ENCODE data around the gene BTBD16. TPM values are rescaled to one million over a fixed set of nuclear protein-coding genes. Genes with fewer than 3 reads are reported as not detected.

The BTBD16 gene
- total and polyA plus RNA-seq, 8 donors = 0.40 TPM; not detected in 7

DNA sequence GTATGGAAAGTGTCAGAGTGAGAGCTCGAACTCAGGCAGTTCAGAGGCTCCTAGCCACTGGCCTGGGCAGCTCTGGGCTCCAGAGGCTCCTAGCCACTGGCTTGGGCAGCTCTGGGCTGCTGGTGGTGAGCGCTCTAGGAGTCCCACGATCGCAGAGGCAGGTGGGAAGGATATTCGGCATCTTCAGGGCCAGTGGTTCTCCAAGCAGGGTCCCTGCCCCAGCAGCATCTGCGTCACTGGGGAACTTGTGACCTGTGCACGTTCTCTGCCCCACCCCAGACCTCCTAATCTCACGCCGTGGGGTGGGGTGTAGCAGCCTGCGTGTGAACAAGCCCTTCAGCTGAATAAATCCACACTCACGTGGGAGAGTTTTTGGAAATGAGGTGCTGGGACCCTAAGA is 25.2 kb upstream of the BTBD16 start:
- Histone ChIP-seq H3K4me3 (no peak overlapping the region), H3K27ac (no peak overlapping the region), H3K27me3 (no peaks in the 10 kb centered on the region), H3K9me3 (no peaks in the 10 kb centered on the region), H3K4me1 (peaks cover 0 to 5% (median 0%) of the 10 kb centered on the region in 4 donors), H3K36me3 (peaks cover 31 to 93% (median 89%) of the 10 kb centered on the region in 4 donors)
- 83 to 91% (median 86%) methylated on average over 11 of the region's 11 CpGs for WGBS, 5 donors
- intact Hi-C loops (cut with DNase I; ENCODE audit: low total_unique reads) = no loop called here
- TF ChIP-seq POLR2AphosphoS5 (IDR thresholded peaks at IDR 0.05) = no peak
- no peak for TF ChIP-seq EP300 (IDR thresholded peaks at IDR 0.05)
- TF ChIP-seq, protein P1, sequence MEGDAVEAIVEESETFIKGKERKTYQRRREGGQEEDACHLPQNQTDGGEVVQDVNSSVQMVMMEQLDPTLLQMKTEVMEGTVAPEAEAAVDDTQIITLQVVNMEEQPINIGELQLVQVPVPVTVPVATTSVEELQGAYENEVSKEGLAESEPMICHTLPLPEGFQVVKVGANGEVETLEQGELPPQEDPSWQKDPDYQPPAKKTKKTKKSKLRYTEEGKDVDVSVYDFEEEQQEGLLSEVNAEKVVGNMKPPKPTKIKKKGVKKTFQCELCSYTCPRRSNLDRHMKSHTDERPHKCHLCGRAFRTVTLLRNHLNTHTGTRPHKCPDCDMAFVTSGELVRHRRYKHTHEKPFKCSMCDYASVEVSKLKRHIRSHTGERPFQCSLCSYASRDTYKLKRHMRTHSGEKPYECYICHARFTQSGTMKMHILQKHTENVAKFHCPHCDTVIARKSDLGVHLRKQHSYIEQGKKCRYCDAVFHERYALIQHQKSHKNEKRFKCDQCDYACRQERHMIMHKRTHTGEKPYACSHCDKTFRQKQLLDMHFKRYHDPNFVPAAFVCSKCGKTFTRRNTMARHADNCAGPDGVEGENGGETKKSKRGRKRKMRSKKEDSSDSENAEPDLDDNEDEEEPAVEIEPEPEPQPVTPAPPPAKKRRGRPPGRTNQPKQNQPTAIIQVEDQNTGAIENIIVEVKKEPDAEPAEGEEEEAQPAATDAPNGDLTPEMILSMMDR (IDR thresholded peaks at IDR 0.05) = no peak
- no peak for DNase-seq

DNA sequence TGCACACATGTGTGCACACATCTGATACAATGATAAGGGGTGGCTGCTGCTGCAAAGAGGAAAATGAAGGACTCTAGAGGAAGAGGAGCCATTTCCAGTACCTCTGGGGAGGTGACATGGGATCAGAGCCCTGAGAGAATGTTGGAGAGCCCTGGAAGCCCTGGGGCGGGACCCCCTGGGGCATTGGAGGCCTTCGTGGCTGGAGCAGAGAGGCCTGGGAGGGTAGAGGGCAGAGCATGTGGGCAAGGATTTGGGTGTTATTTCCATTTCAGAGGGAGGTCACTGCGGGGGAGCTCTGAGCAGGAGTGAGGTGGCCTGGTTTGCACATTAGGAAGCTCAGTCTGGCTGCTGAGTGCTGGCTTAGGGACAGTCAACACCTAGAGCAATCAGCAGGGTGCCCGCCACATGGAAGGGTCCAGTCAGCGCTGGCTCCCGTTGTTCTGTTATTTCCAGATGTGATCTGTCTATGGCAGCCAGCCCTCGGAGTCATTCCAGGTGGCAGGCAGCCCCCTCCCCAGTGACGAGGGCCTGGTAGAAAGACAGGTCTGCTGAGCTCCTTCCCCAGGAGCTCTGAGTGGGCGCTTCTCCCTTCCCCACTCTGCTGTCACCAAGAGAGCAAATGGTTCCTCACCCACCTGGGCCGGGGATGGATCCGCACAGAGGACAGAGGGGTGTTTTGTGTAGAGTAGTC is 24.1 kb upstream of the BTBD16 start:
- Histone ChIP-seq H3K4me1 (peaks cover 0 to 5% (median 0%) of the 10 kb centered on the region in 4 donors), H3K36me3 (peaks cover 27 to 93% (median 88%) of the 10 kb centered on the region in 4 donors), H3K27ac (no peak overlapping the region), H3K27me3 (no peaks in the 10 kb centered on the region), H3K4me3 (no peak overlapping the region), H3K9me3 (no peaks in the 10 kb centered on the region)
- intact Hi-C loops (cut with DNase I; ENCODE audit: low total_unique reads) = no loop called here
- WGBS, 5 donors = 87 to 94% (median 91%) methylated on average over 11 of the region's 11 CpGs
- TF ChIP-seq POLR2AphosphoS5 (IDR thresholded peaks at IDR 0.05) (no peak), EP300 (IDR thresholded peaks at IDR 0.05) (no peak), POLR2A (IDR thresholded peaks at IDR 0.05) (no peak)
- TF ChIP-seq, protein P1 (IDR thresholded peaks at IDR 0.05) = no peak
- DNase-seq = no peak

DNA sequence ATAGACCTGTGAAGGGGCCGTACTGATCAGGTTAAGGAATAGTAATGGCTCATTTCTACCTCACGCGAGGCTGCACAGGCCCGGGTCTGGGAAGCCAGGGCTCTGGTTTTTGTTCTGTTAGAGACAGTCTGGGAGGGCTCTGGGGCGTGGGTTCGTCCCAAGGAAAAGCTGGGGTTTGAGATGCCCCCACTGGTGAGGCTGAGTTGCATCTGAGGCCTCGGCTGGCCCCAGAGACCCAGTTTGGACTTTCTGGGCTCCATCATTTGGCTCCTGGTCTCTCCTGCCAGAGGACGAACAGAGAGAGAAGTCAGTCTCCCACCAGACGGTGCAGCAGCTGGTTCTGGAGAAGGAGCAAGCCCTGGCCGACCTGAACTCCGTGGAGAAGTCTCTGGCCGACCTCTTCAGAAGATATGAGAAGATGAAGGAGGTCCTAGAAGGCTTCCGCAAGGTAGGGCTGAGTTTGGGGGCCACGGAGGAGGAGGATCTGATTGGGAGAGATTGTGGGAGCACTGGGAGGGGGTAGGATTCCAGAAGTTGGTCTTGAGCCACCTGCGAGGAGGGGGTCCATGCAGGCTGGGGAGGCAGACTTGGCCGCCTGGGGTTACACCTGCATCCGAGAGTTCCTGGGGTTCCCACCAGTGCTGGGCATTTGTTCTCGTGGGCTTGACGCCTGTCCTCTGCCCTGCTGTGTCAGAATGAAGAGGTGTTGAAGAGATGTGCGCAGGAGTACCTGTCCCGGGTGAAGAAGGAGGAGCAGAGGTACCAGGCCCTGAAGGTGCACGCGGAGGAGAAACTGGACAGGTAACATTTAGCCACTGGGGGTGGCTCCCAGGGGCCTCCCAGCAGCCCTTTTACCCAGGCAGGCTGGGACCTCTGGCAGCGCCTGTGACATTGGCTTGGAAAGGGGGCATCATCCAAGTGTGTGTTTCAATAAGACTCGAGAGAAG is 22.5 kb upstream of the BTBD16 start:
- Histone ChIP-seq H3K4me1 (peaks cover 0 to 10% (median 4%) of the 10 kb centered on the region in 4 donors), H3K27me3 (no peaks in the 10 kb centered on the region), H3K36me3 (peaks cover 24 to 93% (median 81%) of the 10 kb centered on the region in 4 donors), H3K27ac (no peak overlapping the region), H3K4me3 (no peak overlapping the region), H3K9me3 (no peaks in the 10 kb centered on the region)
- 88 to 95% (median 92%) methylated on average over 23 to 25 of the region's 25 CpGs for WGBS, 5 donors
- no peak for DNase-seq
- TF ChIP-seq, protein P1 (IDR thresholded peaks at IDR 0.05) = no peak
- TF ChIP-seq POLR2AphosphoS5 (IDR thresholded peaks at IDR 0.05) (no peak), POLR2A (IDR thresholded peaks at IDR 0.05) (no peak), EP300 (IDR thresholded peaks at IDR 0.05) (no peak)
- intact Hi-C loops (cut with DNase I; ENCODE audit: low total_unique reads) = no loop called here

DNA sequence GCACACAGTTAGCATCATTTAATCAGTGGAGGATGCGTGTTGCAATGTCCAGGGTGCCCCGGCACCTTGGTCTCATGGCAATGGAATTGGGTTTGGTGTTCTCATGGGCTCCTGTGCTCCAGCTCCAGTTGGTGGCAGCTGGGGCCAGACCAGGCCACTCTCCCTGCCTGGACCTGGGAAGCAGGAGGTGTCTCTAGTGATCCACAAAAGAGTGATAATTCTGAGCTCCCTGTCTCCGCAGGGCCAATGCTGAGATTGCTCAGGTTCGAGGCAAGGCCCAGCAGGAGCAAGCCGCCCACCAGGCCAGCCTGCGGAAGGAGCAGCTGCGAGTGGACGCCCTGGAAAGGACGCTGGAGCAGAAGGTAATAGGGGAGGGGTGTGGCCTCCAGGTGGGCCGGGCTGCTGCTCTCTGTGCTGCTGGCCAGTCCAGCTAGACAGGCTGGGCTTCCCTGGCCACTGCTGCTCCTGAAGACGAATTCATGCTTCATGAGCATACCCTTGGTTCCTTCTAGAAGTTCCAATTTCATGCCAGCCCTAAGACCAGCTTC is 21.7 kb upstream of the BTBD16 start:
- intact Hi-C loops (cut with DNase I; ENCODE audit: low total_unique reads) = no loop called here
- Histone ChIP-seq H3K4me3 (no peak overlapping the region), H3K36me3 (peaks cover 23 to 93% (median 80%) of the 10 kb centered on the region in 4 donors), H3K9me3 (no peaks in the 10 kb centered on the region), H3K27me3 (no peaks in the 10 kb centered on the region), H3K4me1 (peaks cover 0 to 10% (median 4%) of the 10 kb centered on the region in 4 donors), H3K27ac (no peak overlapping the region)
- no peak for DNase-seq
- TF ChIP-seq, protein P1 (IDR thresholded peaks at IDR 0.05) = no peak
- no peak for TF ChIP-seq EP300 (IDR thresholded peaks at IDR 0.05)
- no peak for TF ChIP-seq POLR2A (IDR thresholded peaks at IDR 0.05)
- TF ChIP-seq POLR2AphosphoS5 (IDR thresholded peaks at IDR 0.05) = no peak
- whole genome bisulfite sequencing, 5 donors = 76 to 89% (median 84%) methylated on average over 11 of the region's 11 CpGs

Data from stomach (tissue), 9 donors.